Measurements from ENCODE around the gene OLIG1. TPM values are rescaled to one million over a fixed set of nuclear protein-coding genes. Genes with fewer than 3 reads are reported as not detected.

The OLIG1 gene
- total RNA-seq, 1 donor from 2014 or later = not detected

DNA sequence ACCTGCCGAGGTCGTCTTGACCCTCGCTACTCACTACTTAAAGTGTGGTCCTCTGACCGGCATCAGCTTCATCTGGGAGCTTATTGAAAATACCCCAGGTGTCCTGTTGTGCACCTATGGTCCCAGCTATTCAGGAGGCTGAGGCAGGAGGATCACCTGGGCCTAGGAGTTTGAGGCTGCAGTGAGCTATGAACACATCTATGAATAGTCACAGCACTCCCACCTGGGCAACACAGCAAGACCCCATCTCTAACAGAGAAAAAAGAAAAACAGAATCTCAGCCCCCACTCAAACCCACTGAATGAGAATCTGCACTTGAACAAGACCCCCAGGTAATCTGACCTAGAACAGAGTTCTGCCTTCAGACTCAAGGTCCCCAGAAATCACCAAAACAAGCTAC, 8.7 kb upstream of the OLIG1 start:
- peaks cover 76% of the 10 kb centered on the region for H3K27me3 Mint-ChIP-seq (ENCODE audit: low read depth)
- no peaks in the 10 kb centered on the region for H3K9me3 Mint-ChIP-seq (ENCODE audit: low read depth)
- no peak for DNase-seq (ENCODE audit: low spot score)
- no peak overlapping the region for H3K4me3 Mint-ChIP-seq (ENCODE audit: unreplicated experiment)
- TF ChIP-seq, protein P1, sequence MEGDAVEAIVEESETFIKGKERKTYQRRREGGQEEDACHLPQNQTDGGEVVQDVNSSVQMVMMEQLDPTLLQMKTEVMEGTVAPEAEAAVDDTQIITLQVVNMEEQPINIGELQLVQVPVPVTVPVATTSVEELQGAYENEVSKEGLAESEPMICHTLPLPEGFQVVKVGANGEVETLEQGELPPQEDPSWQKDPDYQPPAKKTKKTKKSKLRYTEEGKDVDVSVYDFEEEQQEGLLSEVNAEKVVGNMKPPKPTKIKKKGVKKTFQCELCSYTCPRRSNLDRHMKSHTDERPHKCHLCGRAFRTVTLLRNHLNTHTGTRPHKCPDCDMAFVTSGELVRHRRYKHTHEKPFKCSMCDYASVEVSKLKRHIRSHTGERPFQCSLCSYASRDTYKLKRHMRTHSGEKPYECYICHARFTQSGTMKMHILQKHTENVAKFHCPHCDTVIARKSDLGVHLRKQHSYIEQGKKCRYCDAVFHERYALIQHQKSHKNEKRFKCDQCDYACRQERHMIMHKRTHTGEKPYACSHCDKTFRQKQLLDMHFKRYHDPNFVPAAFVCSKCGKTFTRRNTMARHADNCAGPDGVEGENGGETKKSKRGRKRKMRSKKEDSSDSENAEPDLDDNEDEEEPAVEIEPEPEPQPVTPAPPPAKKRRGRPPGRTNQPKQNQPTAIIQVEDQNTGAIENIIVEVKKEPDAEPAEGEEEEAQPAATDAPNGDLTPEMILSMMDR (IDR thresholded peaks at IDR 0.05) = no peak
- H3K4me1 Mint-ChIP-seq (ENCODE audit: low read depth) = no peaks in the 10 kb centered on the region
- no peak overlapping the region for H3K27ac Mint-ChIP-seq (ENCODE audit: unreplicated experiment)
- no peaks in the 10 kb centered on the region for H3K36me3 Mint-ChIP-seq (ENCODE audit: low read depth)

DNA sequence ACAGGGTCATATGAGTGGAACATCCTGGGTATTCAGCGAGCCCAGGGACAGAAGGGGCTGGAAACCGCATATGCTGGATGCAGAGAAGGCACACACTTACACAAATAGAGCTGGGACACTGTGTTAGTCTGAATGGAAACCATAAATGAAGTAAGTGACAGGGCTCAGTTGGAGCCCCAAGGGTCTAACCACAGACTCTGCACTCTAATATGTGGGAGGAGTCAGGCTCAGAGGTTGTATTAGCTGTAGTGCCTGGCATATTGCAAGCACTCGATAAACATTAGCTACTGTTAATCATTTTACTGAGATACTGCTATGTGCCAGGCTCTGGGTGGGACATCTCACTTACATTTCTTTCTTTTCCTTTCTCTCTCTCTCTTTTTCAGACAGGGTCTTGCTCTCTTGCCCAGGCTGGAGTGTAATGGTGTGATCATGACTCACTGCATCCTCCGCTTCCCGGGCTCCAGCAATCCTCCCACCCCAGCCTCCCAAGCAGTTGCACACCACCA, 6.5 kb upstream of the OLIG1 start:
- H3K27ac Mint-ChIP-seq (ENCODE audit: unreplicated experiment) = no peak overlapping the region
- no peaks in the 10 kb centered on the region for H3K36me3 Mint-ChIP-seq (ENCODE audit: low read depth)
- peaks cover 83% of the 10 kb centered on the region for H3K27me3 Mint-ChIP-seq (ENCODE audit: low read depth)
- DNase-seq (ENCODE audit: low spot score) = no peak
- H3K4me3 Mint-ChIP-seq (ENCODE audit: unreplicated experiment) = no peak overlapping the region
- TF ChIP-seq, protein P1 (IDR thresholded peaks at IDR 0.05) = no peak
- H3K9me3 Mint-ChIP-seq (ENCODE audit: low read depth) = no peaks in the 10 kb centered on the region
- no peaks in the 10 kb centered on the region for H3K4me1 Mint-ChIP-seq (ENCODE audit: low read depth)

DNA sequence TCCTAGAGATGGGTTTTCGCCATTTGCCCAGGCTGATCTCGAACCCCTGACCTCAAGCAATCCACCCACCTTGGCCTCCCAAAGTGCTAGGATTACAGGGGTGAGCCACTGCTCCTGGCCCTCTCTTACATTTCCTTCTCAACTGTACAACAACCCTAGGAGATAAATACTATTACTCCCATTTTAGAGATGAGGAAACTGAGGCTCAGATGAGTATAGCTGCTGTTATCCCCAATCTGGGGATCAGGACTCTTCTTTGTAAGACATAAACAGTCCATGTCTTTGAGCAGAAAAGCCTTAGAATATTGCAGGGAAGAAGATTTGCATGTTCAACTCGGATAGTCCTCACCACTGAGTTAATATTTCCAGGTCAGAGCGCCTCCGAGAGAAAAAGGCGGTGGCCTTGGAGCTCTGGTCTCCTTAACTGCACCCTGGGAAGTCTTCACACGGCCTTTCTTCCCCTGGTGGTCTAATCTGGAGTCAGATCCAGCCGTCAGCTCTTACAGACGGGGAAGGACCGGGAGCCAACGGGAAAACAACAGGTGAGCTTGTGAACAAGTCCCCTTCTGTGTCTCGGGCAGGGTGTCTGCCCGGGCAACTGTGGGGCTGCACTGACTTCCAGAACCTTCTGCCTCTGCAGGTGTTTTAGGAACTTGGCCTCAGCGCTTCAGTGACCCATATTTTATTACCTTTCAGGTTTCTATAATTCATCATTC, 5.9 kb upstream of the OLIG1 start:
- Mint-ChIP-seq H3K36me3 (ENCODE audit: low read depth) (peaks cover 3% of the 10 kb centered on the region), H3K27ac (ENCODE audit: unreplicated experiment) (no peak overlapping the region), H3K4me3 (ENCODE audit: unreplicated experiment) (no peak overlapping the region), H3K4me1 (ENCODE audit: low read depth) (no peaks in the 10 kb centered on the region), H3K9me3 (ENCODE audit: low read depth) (peaks cover 2% of the 10 kb centered on the region), H3K27me3 (ENCODE audit: low read depth) (peaks cover 84% of the 10 kb centered on the region)
- TF ChIP-seq, protein P1 (IDR thresholded peaks at IDR 0.05) = no peak
- no peak for DNase-seq (ENCODE audit: low spot score)

DNA sequence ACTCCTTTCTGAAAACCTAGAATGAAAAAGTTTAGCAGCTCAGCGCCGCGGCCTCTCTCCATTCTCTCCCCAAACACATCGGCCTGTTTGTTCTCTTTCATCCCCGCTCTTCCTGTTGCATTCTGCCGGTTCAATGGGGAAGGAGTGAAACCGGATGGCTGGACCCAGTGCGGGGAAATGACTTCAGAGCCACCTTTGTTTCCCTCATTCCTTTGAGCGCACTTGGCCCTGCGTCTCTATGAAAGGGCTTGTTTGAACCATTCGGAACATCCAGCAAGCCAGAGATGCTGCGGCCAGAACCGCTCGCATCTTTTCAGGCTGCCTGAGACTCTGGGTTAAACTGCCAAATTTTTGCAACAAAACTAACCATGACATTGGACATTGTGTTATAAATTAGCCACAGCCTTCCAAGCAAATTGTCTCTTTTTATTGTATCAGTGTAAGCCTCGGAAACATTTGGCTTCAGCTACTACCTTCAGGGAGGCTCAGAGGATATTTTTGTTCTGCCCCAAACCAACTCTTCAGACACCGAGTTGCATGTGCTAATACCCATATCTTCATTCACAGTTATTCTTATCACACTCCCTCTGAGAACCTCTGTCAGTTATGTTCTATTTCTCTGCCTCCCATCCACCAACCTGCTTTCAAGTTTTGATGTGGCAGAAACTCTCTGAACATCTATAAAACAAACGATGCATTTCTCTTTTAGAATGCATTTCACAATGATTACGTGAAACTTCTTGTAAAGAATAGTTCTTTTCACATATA, 5.1 kb upstream of the OLIG1 start:
- no peak for DNase-seq (ENCODE audit: low spot score)
- Mint-ChIP-seq H3K4me1 (ENCODE audit: low read depth) (no peaks in the 10 kb centered on the region), H3K27ac (ENCODE audit: unreplicated experiment) (no peak overlapping the region), H3K36me3 (ENCODE audit: low read depth) (peaks cover 3% of the 10 kb centered on the region), H3K27me3 (ENCODE audit: low read depth) (peaks cover 83% of the 10 kb centered on the region), H3K9me3 (ENCODE audit: low read depth) (peaks cover 6% of the 10 kb centered on the region), H3K4me3 (ENCODE audit: unreplicated experiment) (no peak overlapping the region)
- TF ChIP-seq, protein P1 (IDR thresholded peaks at IDR 0.05) = no peak

DNA sequence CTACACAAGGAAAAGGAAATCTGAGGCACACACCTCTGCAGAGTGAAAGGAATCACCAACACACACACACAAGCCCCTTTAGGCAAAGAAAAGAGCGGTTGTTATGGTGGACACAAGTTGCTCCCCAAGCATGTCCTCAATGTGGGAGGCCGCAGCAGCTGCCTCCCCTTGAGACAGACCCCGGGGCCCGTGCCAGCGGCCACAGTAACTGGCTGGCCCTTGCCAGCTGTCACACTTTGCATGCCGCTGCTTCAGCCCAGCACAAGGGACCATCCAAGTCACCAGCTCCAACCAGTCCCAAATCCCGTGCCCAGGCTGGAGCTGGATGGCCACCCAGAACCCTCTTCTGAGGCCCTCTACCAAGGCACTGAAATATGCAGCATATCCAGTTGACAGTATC, 2.9 kb upstream of the OLIG1 start:
- H3K4me3 Mint-ChIP-seq (ENCODE audit: unreplicated experiment) = no peak overlapping the region
- H3K27ac Mint-ChIP-seq (ENCODE audit: unreplicated experiment) = no peak overlapping the region
- TF ChIP-seq, protein P1 (IDR thresholded peaks at IDR 0.05) = no peak
- peaks cover 3% of the 10 kb centered on the region for H3K36me3 Mint-ChIP-seq (ENCODE audit: low read depth)
- H3K9me3 Mint-ChIP-seq (ENCODE audit: low read depth) = peaks cover 6% of the 10 kb centered on the region
- peaks cover 78% of the 10 kb centered on the region for H3K27me3 Mint-ChIP-seq (ENCODE audit: low read depth)
- peaks cover 11% of the 10 kb centered on the region for H3K4me1 Mint-ChIP-seq (ENCODE audit: low read depth)
- no peak for DNase-seq (ENCODE audit: low spot score)

All from chondrocyte (in vitro differentiated cells).